Stimulated activated CD4-positive, alpha-beta T cell treated with anti-CD3 and anti-CD28 coated beads, Interleukin-1b, Interleukin-23, amount 100 ng/mL, for 1 hour (primary cell): ENCODE data around the gene GPNMB.
"Not testable (repeated sequence)": the region's sequence is repeated elsewhere in the genome, so short reads cannot be mapped to it uniquely, and the experiment has no call there.

ENCODE experiments used
- DNase-seq, 2 donors: peaks; one replicate each; pipeline ENCODE4 v3.0.0-alpha.2; 2020; ENCODE audit warnings: low read depth in 2 of 2

GPNMB gene

GRCh38 chr7:23246555-23246954 lies at the start of gene GPNMB:
Gene GPNMB, plus strand, starts transcription at chr7:23246775. Its CDS starts 83 bp downstream, at chr7:23246858.
- no peak for DNase-seq

DNA sequence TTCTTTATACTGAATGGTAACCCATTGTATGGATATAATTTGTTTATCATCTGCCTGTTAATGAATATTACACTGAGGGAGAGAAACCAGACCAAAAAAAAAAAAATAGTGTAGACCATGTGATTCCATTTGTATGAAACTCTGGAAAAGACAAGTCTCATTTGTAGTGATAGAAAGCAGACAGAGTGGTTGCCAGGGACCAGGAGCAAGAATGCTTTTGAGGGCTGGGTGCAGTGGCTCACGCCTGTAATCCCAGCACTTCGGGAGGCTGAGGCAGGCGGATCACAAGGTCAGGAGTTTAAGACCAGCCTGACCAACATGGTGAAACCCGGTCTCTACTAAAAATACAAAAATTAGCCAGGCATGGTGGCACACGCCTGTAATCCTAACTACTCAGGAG lies 48.8 kb upstream of the GPNMB start:
- not testable (repeated sequence) for DNase-seq

DNA sequence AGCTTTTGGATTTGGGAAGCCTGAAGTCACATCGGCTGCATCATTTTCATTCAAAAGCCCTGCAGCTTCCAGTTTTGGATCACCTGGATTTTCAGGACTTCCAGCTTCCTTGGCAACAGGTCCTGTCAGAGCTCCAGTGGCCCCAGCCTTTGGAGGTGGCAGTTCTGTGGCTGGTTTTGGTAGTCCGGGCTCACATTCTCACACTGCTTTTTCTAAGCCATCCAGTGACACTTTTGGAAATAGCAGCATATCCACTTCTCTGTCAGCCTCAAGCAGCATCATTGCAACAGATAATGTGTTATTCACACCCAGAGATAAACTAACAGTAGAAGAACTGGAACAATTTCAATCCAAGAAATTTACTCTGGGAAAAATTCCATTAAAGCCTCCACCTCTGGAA lies 46.2 kb upstream of the GPNMB start:
- DNase-seq = no peak

DNA sequence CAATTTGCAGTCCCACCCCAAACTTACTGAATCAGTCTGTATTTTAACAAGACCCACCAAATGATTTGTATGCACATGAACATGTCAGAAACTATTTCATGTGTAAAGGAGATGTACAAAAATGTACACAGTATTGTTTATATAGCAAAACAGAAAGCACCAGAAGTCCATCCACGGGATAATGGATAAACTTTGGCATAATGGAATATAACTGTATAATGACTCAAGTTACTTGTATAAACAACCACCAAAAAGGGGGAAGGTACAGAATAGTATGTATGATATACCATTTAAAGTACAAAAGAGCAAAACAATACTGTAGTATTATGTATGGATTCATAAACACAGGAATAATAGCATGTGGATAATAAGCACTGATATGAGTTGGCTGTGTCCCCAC lies 42.3 kb upstream of the GPNMB start:
- no peak for DNase-seq

- no peak for DNase-seq
Observed at GRCh38 chr7:23205577-23205908, 41.0 kb upstream of the GPNMB start.

- no peak for DNase-seq
Observed at GRCh38 chr7:23205909-23206767, 40.4 kb upstream of the GPNMB start.

GRCh38 chr7:23207021-23207420 lies 39.6 kb upstream of the GPNMB start:
- no peak for DNase-seq

GRCh38 chr7:23207884-23208283 lies 38.7 kb upstream of the GPNMB start:
- DNase-seq = no peak

DNA sequence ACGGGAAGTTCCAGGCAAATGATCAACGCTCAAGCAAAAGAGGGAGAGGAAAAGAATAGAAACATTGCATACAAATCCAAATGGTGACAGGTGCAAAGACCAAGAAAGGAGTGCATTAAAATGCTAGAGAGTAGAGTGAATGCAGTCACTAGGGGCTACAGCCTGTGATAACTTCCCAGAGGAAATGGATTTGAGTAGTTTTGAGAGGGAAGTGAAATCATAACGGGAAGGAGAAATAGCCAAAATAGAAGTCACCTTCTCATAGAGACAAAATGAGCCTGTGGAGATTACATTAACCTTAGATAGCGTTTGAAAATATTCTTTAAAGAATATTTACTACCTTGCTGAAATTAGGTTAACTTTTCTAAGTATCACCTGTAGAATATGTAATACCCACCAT lies 38.3 kb upstream of the GPNMB start:
- no peak for DNase-seq

DNA sequence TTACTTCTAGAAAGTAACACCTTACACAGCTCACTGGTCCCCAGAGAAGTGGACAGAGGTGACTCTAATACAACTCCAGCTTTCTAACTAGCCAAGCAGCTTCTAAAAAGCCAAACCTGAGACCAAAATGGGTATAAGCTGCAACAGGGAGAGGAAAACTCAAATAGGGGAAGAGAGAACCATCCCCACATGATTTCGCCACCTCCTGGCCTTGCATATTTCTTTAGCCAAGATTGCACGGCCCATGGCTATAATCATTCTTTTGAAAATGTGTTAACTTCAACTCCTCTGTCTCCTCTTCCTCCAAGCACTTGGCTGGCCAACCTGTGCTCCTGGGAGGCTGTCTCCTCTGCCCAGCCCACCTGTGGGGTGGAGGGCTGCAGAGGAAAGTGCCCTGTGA lies 36.1 kb upstream of the GPNMB start:
- DNase-seq = no peak

GRCh38 chr7:23211589-23211988 lies 35.0 kb upstream of the GPNMB start:
- DNase-seq = no peak

DNA sequence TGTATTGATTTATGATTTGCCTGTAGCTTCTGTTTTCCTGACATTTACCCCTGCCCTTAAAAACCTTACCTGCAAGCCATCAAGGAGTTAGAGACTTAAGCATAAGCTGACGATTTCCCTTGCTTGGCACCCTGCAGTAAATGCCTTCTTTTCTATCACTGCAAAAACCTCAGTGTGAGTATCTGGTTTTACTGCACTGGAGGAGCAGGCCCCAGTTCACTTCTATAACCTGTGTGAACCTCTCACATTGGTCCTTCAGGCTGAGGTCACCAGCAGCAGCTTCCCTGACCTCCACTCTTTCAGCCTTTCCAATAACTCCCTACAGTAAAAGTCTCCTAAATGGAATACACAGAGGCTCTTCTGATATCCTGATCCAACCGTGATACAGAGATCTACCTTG lies 34.2 kb upstream of the GPNMB start:
- DNase-seq = no peak

- DNase-seq = no peak
Observed at GRCh38 chr7:23212841-23213240, 33.7 kb upstream of the GPNMB start.

GRCh38 chr7:23213755-23214154 lies 32.8 kb upstream of the GPNMB start:
- no peak for DNase-seq

DNA sequence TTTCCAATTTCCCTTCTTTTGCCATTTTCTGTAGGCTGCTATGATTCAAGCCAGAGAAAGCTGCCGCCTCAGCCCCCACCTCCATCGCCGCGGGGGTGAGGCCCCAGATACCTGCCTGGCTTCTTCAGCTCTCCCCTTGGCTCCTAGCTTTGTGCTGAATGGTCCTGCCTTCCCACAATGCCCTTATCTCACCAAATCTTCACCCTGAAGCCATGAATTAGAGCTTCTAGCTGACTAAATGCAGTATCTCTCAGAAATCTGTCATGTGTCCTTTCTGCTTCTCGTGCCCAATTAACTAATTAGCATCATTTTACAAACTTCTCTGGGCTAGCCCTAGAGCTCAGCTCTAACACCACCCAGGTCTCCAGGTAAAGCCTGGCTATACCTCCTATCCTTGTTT lies 32.2 kb upstream of the GPNMB start:
- no peak for DNase-seq

GRCh38 chr7:23214938-23215337 lies 31.6 kb upstream of the GPNMB start:
- DNase-seq = no peak

GRCh38 chr7:23216021-23216420 lies 30.6 kb upstream of the GPNMB start:
- no peak for DNase-seq

- no peak for DNase-seq
Observed at GRCh38 chr7:23218196-23218595, 28.4 kb upstream of the GPNMB start.

DNA sequence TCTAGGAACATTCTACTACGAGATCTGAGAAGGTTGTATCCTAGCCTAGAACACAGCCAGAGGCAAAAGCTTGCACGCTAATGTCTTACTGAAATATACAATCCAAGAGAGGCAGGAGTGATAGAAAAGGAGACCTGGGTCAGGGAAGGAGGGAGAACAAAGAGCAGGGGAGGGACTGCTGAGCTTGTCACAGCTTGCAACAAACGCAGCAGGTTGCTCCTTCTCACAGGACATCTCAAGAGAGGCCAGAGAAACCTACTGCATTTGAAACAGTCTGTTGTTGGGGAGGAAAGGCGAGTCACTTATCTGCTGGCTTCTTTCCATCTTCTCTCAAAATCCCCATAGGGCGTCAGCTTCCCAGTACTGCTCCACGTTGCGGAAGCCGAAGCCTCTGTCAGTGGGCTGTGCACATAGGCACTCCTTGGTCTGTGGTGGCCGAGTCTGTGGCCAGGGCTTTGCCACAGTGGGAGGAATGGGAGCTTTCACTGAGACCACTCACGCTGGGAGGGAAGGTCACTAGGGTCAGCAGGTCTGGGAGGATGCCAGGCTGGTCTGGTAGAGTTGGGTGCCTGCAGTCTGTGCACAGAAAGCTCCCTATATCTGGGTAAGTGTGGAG lies 25.8 kb upstream of the GPNMB start:
- DNase-seq = no peak

- DNase-seq = no peak
Observed at GRCh38 chr7:23222439-23223030, 24.0 kb upstream of the GPNMB start.

- not testable (repeated sequence) for DNase-seq
Observed at GRCh38 chr7:23224364-23224763, 22.2 kb upstream of the GPNMB start.

- DNase-seq = no peak
Observed at GRCh38 chr7:23226844-23227450, 19.6 kb upstream of the GPNMB start.

DNA sequence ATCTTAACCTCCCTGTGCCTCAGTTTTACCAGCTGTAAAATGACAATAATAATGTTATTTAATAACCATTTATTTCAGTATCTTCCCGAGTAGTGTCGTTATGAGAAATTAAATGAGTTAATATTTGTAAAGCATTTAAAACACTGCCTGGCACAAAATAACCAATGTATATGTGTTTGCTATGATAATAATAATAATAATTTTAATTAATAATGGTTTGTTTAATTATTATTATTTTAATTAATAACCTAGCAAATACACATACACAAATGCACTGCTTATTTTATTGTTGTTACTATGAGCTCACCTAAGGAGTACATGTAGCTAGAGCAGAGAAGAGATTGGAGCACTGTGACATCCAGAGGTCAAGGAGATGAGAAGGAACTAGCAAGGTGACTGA lies 18.2 kb upstream of the GPNMB start:
- no peak for DNase-seq
